Lower lobe of right lung (tissue), 2 donors: ENCODE data around the gene PTPN11. TPM values are rescaled to one million over a fixed set of nuclear protein-coding genes. Genes with fewer than 3 reads are reported as not detected.

Experiments
- ATAC-seq, 2 donors: fragments of 200-7000 bp; cut with Tn5 transposase; one replicate each; pipeline ENCODE4 v1.9.1; 2020 to 2022; ENCODE audit warnings: mild to moderate bottlenecking in 2 of 2, moderate library complexity in 2 of 2
- DNase-seq: peaks from one replicate; pipeline ENCODE4 v3.0.0-alpha.2; 2020
- H3K27ac ChIP-seq: fragments of 200-600 bp; one replicate; pipeline ENCODE4 v1.8.0; 2022
- H3K27me3 ChIP-seq: fragments of 200-600 bp; one replicate; pipeline ENCODE4 v1.8.0; 2022; ENCODE audit warnings: low read depth
- H3K36me3 ChIP-seq: fragments of 200-600 bp; one replicate; pipeline ENCODE4 v1.8.0; 2022; ENCODE audit warnings: mild to moderate bottlenecking
- H3K4me1 ChIP-seq: fragments of 200-600 bp; one replicate; pipeline ENCODE4 v1.8.0; 2022
- H3K4me3 ChIP-seq: fragments of 200-600 bp; one replicate; pipeline ENCODE4 v1.8.0; 2022; ENCODE audit warnings: mild to moderate bottlenecking
- H3K9me3 ChIP-seq: fragments of 200-600 bp; one replicate; pipeline ENCODE4 v1.8.0; 2022
- CTCF ChIP-seq: fragments of 200-600 bp; IDR thresholded peaks from one replicate; pipeline ENCODE4 v1.8.0; 2022; ENCODE audit warnings: antibody characterized with exemption, mild to moderate bottlenecking
- intact Hi-C: fragments of 100-400 bp; cut with DNase I; formaldehyde crosslinking; loops from one replicate; pipeline ENCODE4 v1.11.0; 2022
- total RNA-seq: library from RNA; stranded (reverse); fragmentation: NEBNext Ultra II Directional; extraction: Animal tissue kit (Norgen Biotek cat#: 25700); gene quantifications from one replicate; pipeline ENCODE4 v1.2.1, GENCODE V29; 2021
- donor health status: DM: no; HTN: yes; CAD: no; lungs with severe emphysema.

Gene PTPN11
- total RNA-seq, 1 donor from 2014 or later = 87.5 TPM

- ATAC-seq = no peak
- H3K27ac ChIP-seq = no peak overlapping the region
- H3K9me3 ChIP-seq = no peaks in the 10 kb centered on the region
- DNase-seq = no peak
- no peaks in the 10 kb centered on the region for H3K4me1 ChIP-seq
- H3K4me3 ChIP-seq = no peak overlapping the region
- no peaks in the 10 kb centered on the region for H3K36me3 ChIP-seq
- intact Hi-C loops = no loop called here
- no peaks in the 10 kb centered on the region for H3K27me3 ChIP-seq
- TF ChIP-seq CTCF = no peak
Measured at GRCh38 chr12:112538740-112539139, 120.0 kb downstream of the PTPN11 start.

- Histone ChIP-seq H3K27ac (no peak overlapping the region), H3K36me3 (no peaks in the 10 kb centered on the region), H3K27me3 (no peaks in the 10 kb centered on the region), H3K4me3 (no peak overlapping the region), H3K9me3 (no peaks in the 10 kb centered on the region), H3K4me1 (no peaks in the 10 kb centered on the region)
- ATAC-seq (no peak), DNase-seq (no peak)
- intact Hi-C loops = no loop called here
- no peak for TF ChIP-seq CTCF
Measured at GRCh38 chr12:112539221-112539620, 120.5 kb downstream of the PTPN11 start.

GRCh38 chr12:112540021-112540420 lies 121.3 kb downstream of the PTPN11 start:
- no peak overlapping the region for H3K4me3 ChIP-seq
- intact Hi-C loops = no loop called here
- no peak overlapping the region for H3K27ac ChIP-seq
- no peaks in the 10 kb centered on the region for H3K36me3 ChIP-seq
- H3K9me3 ChIP-seq = no peaks in the 10 kb centered on the region
- no peaks in the 10 kb centered on the region for H3K27me3 ChIP-seq
- ATAC-seq (no peak), DNase-seq (no peak)
- no peaks in the 10 kb centered on the region for H3K4me1 ChIP-seq
- no peak for TF ChIP-seq CTCF

- no peak for ATAC-seq
- Histone ChIP-seq H3K27ac (no peak overlapping the region), H3K27me3 (peaks cover 2% of the 10 kb centered on the region)
Measured at GRCh38 chr12:112543751-112544150, 125.0 kb downstream of the PTPN11 start.

DNA sequence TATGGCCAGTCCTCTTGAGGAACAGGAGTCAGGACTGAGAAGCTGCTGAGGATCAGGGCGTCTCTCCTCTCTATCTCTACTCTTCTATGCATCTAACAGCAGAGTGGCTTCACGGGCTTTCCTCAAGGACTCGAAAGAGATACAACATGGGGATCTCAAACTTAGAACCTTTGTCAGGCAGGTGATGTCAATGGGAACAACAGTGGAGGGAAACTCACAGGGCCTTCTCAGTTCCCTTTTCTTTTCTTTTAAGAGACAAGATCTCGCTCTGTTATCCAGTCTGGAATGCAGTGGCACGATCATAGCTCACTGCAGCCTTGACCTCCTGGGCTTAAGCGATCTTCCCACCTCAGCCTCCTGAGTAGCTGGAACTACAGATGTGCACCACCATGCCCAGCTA lies 127.6 kb downstream of the PTPN11 start:
- no peak for TF ChIP-seq CTCF
- Histone ChIP-seq H3K36me3 (no peaks in the 10 kb centered on the region), H3K27me3 (peaks cover 5% of the 10 kb centered on the region), H3K9me3 (no peaks in the 10 kb centered on the region), H3K4me1 (no peaks in the 10 kb centered on the region), H3K4me3 (no peak overlapping the region), H3K27ac (no peak overlapping the region)
- intact Hi-C loops = no loop called here
- no peak for ATAC-seq
- no peak for DNase-seq

More at GRCh38 chr12:112543751-112544150, 125.0 kb downstream of the PTPN11 start:
- no peak for TF ChIP-seq CTCF
- no peaks in the 10 kb centered on the region for H3K9me3 ChIP-seq
- H3K36me3 ChIP-seq = no peaks in the 10 kb centered on the region
- intact Hi-C loops = no loop called here
- no peak for DNase-seq
- H3K4me1 ChIP-seq = no peaks in the 10 kb centered on the region
- no peak overlapping the region for H3K4me3 ChIP-seq

- DNase-seq (no peak), ATAC-seq (no peak)
- no peaks in the 10 kb centered on the region for H3K36me3 ChIP-seq
- H3K27ac ChIP-seq = no peak overlapping the region
- no peaks in the 10 kb centered on the region for H3K9me3 ChIP-seq
- H3K4me1 ChIP-seq = no peaks in the 10 kb centered on the region
- TF ChIP-seq CTCF = no peak
- intact Hi-C loops = no loop called here
- H3K27me3 ChIP-seq = peaks cover 5% of the 10 kb centered on the region
- H3K4me3 ChIP-seq = no peak overlapping the region
Measured at GRCh38 chr12:112546996-112547395, 128.2 kb downstream of the PTPN11 start.
